RPMI7951 (cell line): ENCODE data around the gene SF3B1. TPM values are rescaled to one million over a fixed set of nuclear protein-coding genes. Genes with fewer than 3 reads are reported as not detected.
"Not testable (repeated sequence)": the region's sequence is repeated elsewhere in the genome, so short reads cannot be mapped to it uniquely, and the experiment has no call there.

ENCODE experiments used
- DNase-seq: peaks from one replicate; pipeline ENCODE4 v3.0.0-alpha.2; 2012; ENCODE audit warnings: low read depth
- total RNA-seq: library from RNA; depleted of rRNA; stranded (reverse); fragments of >200 nt; shearing (Covaris generic); gene quantifications from 2 replicates; pipeline ENCODE4 v1.2.3, GENCODE V29; 2014

The SF3B1 gene
- total RNA-seq, 1 experiment from 2014 or later = 294 TPM

DNA sequence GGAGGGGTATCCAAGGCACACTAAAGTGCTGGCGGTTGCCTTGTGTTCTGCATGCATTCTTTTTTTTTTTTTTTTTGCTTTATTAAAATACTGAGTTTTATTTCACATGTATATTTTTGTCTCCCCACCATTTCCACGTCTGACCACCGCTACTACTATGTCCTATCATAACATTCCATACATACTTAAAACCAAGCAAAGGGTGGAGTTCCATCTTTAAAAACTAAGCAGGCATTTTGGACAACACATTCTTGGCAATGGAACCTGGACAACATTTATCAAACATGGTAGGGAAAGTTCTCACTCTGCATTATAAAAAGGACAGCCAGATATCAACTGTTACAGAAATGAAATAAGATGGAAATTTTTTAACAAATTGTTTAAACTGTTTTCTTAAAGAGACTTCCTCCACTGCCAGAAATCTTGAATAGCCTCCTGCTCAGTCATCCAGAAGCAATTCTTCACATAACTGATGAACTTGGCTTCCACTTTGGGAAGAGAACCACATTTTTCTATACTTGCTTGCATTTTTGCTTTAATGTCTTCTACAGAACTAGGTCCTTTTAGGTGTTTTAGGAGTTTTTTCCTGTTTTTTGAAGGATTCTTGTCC is 55.4 kb downstream of the SF3B1 start:
- DNase-seq = peak; percentile 38

DNA sequence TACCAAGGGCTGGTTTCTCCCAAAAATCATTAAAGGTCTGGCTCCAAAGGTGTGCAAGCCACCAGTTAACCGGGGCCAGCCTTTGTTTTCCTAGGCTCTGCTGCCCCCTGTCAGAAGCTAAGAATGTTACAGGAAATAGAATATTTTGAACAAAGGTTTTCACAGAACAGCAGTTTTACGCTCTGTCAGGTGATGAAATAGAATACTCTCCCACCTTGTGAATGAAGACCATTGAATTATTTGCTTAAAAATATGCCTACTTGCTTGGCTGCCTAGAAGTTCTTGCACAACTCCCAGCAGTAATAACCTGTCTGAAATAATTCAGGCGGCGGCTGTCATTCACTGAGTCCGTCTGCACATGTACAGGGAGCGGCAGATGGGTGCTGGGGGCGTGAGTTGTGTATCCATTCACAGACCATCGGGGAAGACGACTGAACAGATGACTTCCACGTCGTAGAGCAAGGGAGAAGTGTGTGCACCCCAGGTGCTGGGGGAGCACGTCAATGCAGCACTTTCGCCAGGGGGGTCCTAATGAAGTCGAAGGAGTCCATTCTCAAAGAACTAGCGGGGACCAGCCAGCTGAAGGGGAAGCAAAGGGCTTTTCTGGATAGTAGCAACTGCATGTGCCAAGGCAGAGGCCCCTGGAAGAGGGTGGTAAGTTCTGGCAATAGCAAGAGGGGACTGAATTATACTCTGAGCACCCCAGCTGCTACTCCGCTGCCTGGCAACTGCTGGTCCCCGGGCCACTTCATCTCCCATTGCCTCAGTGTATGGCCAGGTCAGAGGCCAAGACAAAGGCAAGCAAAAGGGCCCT is 56.1 kb downstream of the SF3B1 start:
- peak; percentile 50 for DNase-seq

DNA sequence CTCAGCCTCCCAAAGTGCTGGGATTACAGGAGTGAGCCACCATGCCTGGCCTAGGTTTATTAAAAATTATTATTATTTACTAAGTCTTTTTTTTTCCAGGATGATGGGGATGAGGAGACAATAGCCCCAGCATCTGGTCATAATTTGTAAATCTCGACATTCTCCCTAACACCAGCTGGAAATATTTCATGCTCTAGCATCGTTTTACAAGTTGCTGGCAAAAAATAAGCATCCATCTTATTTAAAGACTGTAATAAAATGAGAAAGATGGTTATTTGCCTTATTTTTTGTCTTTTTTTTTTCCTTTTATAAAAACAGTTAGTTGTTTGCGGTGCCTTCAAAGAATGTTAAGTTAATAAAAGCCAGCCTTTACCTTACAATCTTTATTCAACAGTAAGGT is 56.7 kb downstream of the SF3B1 start:
- no peak for DNase-seq

- no peak for DNase-seq
Measured at GRCh38 chr2:197377670-197378069, 57.2 kb downstream of the SF3B1 start.

- no peak for DNase-seq
Measured at GRCh38 chr2:197372592-197372991, 62.2 kb downstream of the SF3B1 start.

- not testable (repeated sequence) for DNase-seq
Measured at GRCh38 chr2:197370664-197371063, 64.2 kb downstream of the SF3B1 start.

DNA sequence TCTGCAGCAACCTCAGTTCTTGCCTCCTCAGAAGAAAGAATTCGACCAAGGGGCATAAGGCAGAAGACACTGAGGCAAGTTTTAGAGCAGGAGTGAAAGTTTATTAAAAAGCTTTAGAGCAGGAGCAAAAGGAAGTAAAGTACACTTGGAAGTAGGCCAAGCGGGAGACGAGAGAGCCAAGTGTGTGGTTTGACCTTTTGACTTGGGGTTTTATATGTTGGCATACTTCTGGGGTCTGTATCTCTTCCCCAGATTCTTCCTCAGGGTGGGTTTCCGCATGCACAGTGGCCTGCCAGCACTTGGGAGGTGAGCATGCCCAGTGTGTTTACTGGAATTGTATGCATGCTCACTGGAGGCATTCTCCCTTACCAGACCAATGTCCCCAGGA is 64.9 kb downstream of the SF3B1 start:
- DNase-seq = peak; percentile 13

- DNase-seq = peak; percentile 33
Measured at GRCh38 chr2:197369228-197369932, 65.4 kb downstream of the SF3B1 start.

DNA sequence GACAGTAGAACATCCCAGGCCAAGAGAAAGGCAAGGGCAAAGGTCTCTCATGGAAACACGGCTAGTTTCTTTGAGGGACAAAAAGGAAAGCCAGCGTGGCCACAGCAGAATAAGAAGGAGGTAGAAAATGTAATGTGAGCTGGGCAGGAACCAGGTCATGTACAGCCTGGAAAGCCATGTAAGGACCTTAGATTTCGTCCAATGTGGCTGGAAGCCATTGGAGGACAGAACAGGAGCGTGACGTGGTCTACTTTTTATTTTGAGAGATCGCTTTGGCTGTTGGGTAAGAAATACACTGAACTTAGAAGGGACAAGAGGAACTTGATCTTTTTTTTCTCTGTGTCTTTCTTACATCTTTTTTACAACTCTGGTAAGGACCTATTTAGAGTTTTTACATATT is 66.4 kb downstream of the SF3B1 start:
- DNase-seq = no peak

- DNase-seq = no peak
Measured at GRCh38 chr2:197363998-197364397, 70.8 kb downstream of the SF3B1 start.

GRCh38 chr2:197360744-197361156 is 74.1 kb downstream of the SF3B1 start:
- DNase-seq = peak; percentile 88

DNA sequence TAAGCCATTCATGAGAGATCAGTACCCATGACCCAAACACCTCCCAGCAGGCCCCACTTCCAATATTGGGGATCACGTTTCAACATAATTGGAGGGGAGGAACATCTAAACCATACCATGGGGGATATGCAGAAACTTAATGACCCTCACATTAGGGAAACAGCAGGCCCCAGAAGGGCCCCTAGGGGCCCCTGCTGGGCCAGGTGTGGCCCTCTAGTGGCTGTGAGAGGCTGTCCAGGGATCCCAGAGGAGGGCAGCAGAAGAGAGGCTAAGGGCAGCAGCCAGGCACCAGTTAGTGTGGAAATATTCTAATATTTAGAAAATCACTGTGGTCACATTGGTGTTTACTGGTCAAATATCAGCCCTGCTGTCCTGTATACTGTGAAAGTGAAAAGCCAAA is 75.0 kb downstream of the SF3B1 start:
- DNase-seq = no peak

DNA sequence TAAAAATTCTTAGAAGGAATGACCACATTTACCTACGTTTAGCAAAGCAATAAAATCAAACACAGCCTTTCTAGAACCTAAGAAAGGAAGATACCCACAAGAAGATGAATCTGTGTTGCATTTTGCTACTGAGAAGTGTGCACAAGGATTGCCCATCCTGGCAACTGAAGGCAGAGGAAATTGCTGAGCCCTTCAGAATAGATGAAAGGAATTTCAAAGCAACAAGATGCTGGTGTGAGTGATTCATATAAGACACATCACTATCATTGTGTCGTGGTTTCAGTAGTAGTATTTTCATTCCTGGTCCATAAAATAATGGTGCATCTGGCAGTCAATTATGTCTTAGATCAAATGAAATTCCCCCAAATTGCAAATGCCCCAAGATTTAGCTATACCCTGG is 75.9 kb downstream of the SF3B1 start:
- peak; percentile 54 for DNase-seq

GRCh38 chr2:197357986-197358385 is 76.8 kb downstream of the SF3B1 start:
- DNase-seq = no peak

- DNase-seq = peak; percentile 22
Measured at GRCh38 chr2:197356136-197356535, 78.7 kb downstream of the SF3B1 start.

DNA sequence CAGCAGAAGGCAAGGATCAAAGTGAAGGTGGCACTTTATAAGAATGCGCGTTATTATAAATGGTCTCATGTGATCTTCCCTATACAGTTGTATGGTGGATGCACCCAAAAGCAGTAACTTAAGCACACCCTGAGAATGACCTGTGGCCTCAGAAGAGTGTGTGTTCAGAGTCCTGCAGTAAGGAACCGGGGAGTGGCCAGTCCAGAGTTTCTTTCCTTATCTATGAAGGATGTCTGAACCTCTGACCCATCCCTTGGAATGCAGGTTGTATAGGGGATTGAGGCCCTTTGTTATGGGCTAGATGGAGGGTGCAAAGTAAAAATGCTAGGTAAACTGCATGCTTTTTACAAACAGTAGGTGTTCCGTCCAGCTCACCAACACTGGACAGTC is 80.7 kb downstream of the SF3B1 start:
- no peak for DNase-seq

GRCh38 chr2:197353393-197354168 is 81.2 kb downstream of the SF3B1 start:
- DNase-seq = no peak

DNA sequence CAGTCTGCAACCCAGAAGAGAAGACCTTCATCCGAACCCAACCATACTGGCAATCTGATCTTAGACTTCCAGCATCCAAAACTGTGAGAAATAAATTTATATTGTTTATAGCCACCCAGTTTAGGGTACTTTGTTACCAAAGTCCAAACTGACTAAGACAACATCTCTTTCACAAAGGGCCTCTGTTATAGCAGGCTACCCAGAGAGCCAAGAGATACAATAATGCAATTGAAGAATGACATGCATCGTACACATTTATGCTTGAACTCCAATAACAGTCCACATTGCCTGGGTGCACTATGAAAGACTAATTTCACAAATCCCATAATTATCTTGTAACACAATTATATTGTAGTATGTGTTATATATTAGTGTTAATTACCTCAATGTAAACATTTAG is 85.1 kb downstream of the SF3B1 start:
- no peak for DNase-seq

DNA sequence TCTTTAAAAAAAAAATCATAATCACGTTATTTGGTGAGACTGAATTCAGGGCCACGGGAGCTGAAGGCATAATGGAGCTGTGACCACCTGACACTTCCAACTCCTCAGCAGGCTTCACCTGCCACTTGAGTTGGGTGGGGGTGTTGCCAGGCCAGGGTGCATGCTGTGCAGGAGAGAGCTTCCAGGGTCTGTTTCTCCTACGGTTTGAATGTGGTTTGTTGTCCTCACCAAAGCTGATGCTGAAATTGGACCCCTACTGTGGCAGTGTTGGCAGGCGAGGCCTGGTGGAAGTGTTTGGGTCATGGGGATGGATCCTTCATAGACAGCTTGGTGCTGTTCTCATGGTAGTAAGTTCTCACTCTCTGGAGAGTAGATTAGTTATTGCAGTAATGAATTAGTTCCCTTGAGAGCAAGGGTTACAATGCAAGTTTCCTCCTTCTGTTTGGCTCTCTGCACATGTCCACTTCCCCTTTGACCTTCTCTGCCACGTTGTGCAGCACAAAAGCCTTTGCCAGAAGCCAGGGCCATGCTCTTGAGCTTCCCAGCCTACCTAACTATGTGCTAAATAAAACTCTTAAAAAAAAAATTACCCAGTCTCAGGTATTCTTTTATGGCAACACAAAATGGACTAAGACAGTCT is 86.0 kb downstream of the SF3B1 start:
- DNase-seq = no peak

DNA sequence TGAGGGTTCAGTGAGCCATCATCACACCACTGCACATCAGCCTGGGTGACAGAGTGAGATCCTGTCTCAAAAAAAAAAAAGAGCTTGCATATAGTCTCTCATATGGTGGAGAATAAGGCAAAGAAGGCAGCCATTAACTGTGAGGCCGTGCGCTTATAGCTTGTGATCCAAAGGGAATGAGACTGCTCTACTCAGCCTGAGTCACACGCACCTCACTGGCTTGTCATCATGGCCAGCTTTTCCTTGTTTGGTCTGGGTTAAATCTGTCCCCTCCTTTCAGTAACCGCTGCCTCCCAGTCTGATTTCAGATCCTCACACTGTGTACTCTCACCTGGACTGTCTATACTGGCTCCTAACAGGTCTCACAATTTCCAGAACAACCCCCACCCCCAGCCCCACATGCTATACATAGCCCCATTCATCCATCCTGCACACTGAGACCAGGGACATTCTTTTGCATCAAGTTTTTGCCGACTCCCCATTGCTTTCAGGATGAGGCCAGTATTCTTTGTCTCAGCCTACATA is 88.9 kb downstream of the SF3B1 start:
- DNase-seq = peak; percentile 42

GRCh38 chr2:197343968-197344367 is 90.9 kb downstream of the SF3B1 start:
- not testable (repeated sequence) for DNase-seq
